SK-N-SH treated with all-trans-retinoic acid at 6 μM for 48 hours (cell line): ENCODE results near the gene UNC5C.

ENCODE experiments used
- ATAC-seq: fragments of 200-7000 bp; cut with Tn5 transposase; 3 replicates; pipeline ENCODE4 v1.9.1; 2020; ENCODE audit warnings: mild to moderate bottlenecking, moderate library complexity
- BACH2 ChIP-seq: fragments of 250-450 bp; sonication (Bioruptor Pico); IDR thresholded peaks from 2 replicates; pipeline ENCODE4 v1.9.0; 2021; ENCODE audit warnings: mild to moderate bottlenecking, borderline replicate concordance
- CSDC2 ChIP-seq: fragments of 250-450 bp; sonication (Bioruptor Pico); IDR thresholded peaks from 2 replicates; pipeline ENCODE4 v1.5.0; 2020; ENCODE audit warnings: mild to moderate bottlenecking, moderate library complexity
- ESRRG ChIP-seq: fragments of 250-450 bp; sonication (Bioruptor Pico); IDR thresholded peaks from 2 replicates; pipeline ENCODE4 v1.6.1; 2021; ENCODE audit warnings: mild to moderate bottlenecking
- ISL1 ChIP-seq: fragments of 250-450 bp; sonication (Bioruptor Pico); IDR thresholded peaks from 2 replicates; pipeline ENCODE4 v2.1.2; 2022; ENCODE audit warnings: mild to moderate bottlenecking, moderate library complexity
- PPARA ChIP-seq: fragments of 250-450 bp; sonication (Bioruptor Pico); IDR thresholded peaks from 2 replicates; pipeline ENCODE4 v1.5.0; 2020; ENCODE audit warnings: mild to moderate bottlenecking, borderline replicate concordance
- RARB ChIP-seq: fragments of 250-450 bp; sonication (Bioruptor Pico); IDR thresholded peaks from 2 replicates; pipeline ENCODE4 v1.8.0; 2021; ENCODE audit warnings: mild to moderate bottlenecking, moderate library complexity
- SNAI2 ChIP-seq: fragments of 250-450 bp; sonication (Bioruptor Pico); IDR thresholded peaks from 2 replicates; pipeline ENCODE4 v1.5.0; 2020; ENCODE audit warnings: mild to moderate bottlenecking, moderate library complexity
- TCF4 ChIP-seq: fragments of 250-450 bp; sonication (Bioruptor Pico); IDR thresholded peaks from 2 replicates; pipeline ENCODE4 v1.8.0; 2021; ENCODE audit warnings: mild to moderate bottlenecking, moderate library complexity, borderline replicate concordance
- TOX ChIP-seq: fragments of 250-450 bp; sonication (Bioruptor Pico); IDR thresholded peaks from 2 replicates; pipeline ENCODE4 v1.8.0; 2021; ENCODE audit warnings: mild to moderate bottlenecking, moderate library complexity, borderline replicate concordance
- ZC3H10 ChIP-seq: fragments of 250-450 bp; sonication (Bioruptor Pico); IDR thresholded peaks from 2 replicates; pipeline ENCODE4 v1.5.1; 2021; ENCODE audit warnings: mild to moderate bottlenecking, moderate library complexity
- ZFP3 ChIP-seq: fragments of 250-450 bp; sonication (Bioruptor Pico); IDR thresholded peaks from 2 replicates; pipeline ENCODE4 v1.5.0; 2020; ENCODE audit warnings: mild to moderate bottlenecking, moderate library complexity
- ZFP30 ChIP-seq: fragments of 450-650 bp; formaldehyde crosslinking; IDR thresholded peaks from 2 replicates; pipeline ENCODE4 v1.5.0; 2022; ENCODE audit warnings: mild to moderate bottlenecking, moderate library complexity
- ZNF565 ChIP-seq: fragments of 450-650 bp; formaldehyde crosslinking; conservative IDR thresholded peaks from 2 replicates; pipeline ENCODE4 v1.5.0; 2020; ENCODE audit warnings: low read depth, mild to moderate bottlenecking, moderate library complexity
- TF ChIP-seq, protein P1 (sequence below): fragments of 250-450 bp; sonication (Bioruptor Pico); IDR thresholded peaks from 2 replicates; pipeline ENCODE4 v1.5.0; 2020; ENCODE audit warnings: mild to moderate bottlenecking, moderate library complexity
- TF ChIP-seq, protein P2 (sequence below): fragments of 250-450 bp; sonication (Bioruptor Pico); IDR thresholded peaks from 2 replicates; pipeline ENCODE4 v1.8.0; 2020; ENCODE audit warnings: mild to moderate bottlenecking, moderate library complexity, borderline replicate concordance
- TF ChIP-seq, protein P3 (sequence below): fragments of 250-450 bp; sonication (Bioruptor Pico); IDR thresholded peaks from 2 replicates; pipeline ENCODE4 v1.5.1; 2021; ENCODE audit warnings: mild to moderate bottlenecking, moderate library complexity

The UNC5C gene

DNA sequence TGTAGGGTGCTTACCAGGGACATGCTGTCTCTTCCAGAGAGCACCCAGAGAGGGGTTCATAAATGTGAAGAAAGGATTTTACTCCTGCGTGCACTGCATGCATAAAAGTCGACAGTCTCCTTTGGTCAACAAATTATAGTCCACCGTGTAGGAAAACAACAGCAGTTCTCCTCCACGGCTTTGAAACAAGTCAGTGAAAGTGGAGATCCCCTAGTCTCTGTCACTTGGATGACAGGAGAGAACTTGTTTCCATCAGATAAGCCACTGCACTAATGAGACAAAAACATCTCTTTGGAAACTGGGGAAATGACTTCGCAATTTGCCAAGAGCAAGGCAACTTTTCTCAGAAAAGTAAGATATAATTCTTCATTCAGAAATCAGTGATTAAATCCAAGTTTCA lies 9.7 kb downstream of the UNC5C start:
- ATAC-seq, result peak; percentile 12; the same call in 2 of the 3 replicates
- TF ChIP-seq TOX (no peak), SNAI2 (CRISPR knock-in tag) (no peak), RARB (no peak)
- TF ChIP-seq, protein P1, sequence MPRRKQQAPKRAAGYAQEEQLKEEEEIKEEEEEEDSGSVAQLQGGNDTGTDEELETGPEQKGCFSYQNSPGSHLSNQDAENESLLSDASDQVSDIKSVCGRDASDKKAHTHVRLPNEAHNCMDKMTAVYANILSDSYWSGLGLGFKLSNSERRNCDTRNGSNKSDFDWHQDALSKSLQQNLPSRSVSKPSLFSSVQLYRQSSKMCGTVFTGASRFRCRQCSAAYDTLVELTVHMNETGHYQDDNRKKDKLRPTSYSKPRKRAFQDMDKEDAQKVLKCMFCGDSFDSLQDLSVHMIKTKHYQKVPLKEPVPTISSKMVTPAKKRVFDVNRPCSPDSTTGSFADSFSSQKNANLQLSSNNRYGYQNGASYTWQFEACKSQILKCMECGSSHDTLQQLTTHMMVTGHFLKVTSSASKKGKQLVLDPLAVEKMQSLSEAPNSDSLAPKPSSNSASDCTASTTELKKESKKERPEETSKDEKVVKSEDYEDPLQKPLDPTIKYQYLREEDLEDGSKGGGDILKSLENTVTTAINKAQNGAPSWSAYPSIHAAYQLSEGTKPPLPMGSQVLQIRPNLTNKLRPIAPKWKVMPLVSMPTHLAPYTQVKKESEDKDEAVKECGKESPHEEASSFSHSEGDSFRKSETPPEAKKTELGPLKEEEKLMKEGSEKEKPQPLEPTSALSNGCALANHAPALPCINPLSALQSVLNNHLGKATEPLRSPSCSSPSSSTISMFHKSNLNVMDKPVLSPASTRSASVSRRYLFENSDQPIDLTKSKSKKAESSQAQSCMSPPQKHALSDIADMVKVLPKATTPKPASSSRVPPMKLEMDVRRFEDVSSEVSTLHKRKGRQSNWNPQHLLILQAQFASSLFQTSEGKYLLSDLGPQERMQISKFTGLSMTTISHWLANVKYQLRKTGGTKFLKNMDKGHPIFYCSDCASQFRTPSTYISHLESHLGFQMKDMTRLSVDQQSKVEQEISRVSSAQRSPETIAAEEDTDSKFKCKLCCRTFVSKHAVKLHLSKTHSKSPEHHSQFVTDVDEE, result 0 out of 2 replicates have a peak, but pooled peaks have one; percentile 49

GRCh38 chr4:95537863-95538488 lies 10.8 kb downstream of the UNC5C start:
- no peak for TF ChIP-seq BACH2 (CRISPR knock-in tag)
- TF ChIP-seq, protein P2, sequence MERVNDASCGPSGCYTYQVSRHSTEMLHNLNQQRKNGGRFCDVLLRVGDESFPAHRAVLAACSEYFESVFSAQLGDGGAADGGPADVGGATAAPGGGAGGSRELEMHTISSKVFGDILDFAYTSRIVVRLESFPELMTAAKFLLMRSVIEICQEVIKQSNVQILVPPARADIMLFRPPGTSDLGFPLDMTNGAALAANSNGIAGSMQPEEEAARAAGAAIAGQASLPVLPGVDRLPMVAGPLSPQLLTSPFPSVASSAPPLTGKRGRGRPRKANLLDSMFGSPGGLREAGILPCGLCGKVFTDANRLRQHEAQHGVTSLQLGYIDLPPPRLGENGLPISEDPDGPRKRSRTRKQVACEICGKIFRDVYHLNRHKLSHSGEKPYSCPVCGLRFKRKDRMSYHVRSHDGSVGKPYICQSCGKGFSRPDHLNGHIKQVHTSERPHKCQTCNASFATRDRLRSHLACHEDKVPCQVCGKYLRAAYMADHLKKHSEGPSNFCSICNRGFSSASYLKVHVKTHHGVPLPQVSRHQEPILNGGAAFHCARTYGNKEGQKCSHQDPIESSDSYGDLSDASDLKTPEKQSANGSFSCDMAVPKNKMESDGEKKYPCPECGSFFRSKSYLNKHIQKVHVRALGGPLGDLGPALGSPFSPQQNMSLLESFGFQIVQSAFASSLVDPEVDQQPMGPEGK (CRISPR knock-in tag), result no peak
- no peak for ATAC-seq

DNA sequence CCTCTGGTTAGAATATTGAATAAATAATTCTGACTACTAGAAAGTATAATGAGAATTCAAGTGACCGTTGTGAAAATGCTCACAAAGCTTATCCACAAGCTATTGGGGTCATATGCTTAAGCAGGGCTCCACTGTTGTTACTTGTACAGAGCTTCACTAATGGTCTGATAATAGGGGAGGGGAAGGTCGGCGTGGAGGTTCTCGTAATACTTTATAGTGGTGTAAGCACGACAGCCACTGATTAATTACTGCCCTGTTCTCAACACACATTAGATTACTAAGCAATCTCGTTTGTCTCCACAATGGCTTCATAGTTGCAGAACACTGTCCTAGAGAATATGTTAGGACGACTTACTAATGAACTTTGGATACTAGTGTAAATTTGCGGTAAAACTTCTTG lies 11.6 kb downstream of the UNC5C start:
- ATAC-seq, result peak; percentile 54

DNA sequence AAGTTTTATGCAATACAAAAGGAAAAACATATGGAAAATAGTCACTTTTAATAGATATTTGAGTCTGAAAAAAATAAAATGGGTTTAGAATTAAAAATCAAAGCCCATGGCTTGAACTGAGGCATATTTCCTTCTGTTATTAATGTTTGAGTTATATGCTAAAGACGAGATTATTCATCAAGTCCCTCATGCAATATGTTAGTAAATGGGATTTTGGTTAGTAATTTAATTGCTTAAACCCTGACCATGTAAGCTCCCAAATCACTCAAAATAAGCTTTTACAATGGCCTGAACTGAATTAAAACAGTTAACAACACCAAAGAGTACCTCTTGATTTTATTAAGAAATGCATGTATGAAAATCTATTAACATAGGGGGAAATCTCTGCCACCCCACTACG lies 12.1 kb downstream of the UNC5C start:
- ATAC-seq, result no peak
- no peak for TF ChIP-seq ZFP3 (CRISPR knock-in tag)
- TF ChIP-seq TCF4 (CRISPR knock-in tag), result no peak; the same call in 1 of the 2 replicates
- TF ChIP-seq ZFP30 (CRISPR knock-in tag), result no peak
- TF ChIP-seq BACH2 (CRISPR knock-in tag), result no peak
- TF ChIP-seq TOX, result no peak
- no peak for TF ChIP-seq CSDC2 (CRISPR knock-in tag)
- TF ChIP-seq, protein P3, sequence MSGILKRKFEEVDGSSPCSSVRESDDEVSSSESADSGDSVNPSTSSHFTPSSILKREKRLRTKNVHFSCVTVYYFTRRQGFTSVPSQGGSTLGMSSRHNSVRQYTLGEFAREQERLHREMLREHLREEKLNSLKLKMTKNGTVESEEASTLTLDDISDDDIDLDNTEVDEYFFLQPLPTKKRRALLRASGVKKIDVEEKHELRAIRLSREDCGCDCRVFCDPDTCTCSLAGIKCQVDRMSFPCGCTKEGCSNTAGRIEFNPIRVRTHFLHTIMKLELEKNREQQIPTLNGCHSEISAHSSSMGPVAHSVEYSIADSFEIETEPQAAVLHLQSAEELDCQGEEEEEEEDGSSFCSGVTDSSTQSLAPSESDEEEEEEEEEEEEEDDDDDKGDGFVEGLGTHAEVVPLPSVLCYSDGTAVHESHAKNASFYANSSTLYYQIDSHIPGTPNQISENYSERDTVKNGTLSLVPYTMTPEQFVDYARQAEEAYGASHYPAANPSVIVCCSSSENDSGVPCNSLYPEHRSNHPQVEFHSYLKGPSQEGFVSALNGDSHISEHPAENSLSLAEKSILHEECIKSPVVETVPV, result 0 out of 2 replicates have a peak, but pooled peaks have one; percentile 19
- TF ChIP-seq ESRRG (CRISPR knock-in tag), result no peak
- TF ChIP-seq SNAI2 (CRISPR knock-in tag), result no peak
- TF ChIP-seq PPARA (CRISPR knock-in tag), result no peak
- no peak for TF ChIP-seq ZNF565 (CRISPR knock-in tag)
- TF ChIP-seq, protein P1, result 0 out of 2 replicates have a peak, but pooled peaks have one; percentile 14
- no peak for TF ChIP-seq RARB
- 0 out of 2 replicates have a peak, but pooled peaks have one; percentile 8 for TF ChIP-seq ISL1
- TF ChIP-seq ZC3H10, result no peak

More for the DNA sequence above, 11.6 kb downstream of the UNC5C start:
- TF ChIP-seq, protein P3, result no peak
- TF ChIP-seq, protein P1, result peak; percentile 62
